MM.1S (cell line): ENCODE data around the gene GNL2.

Experiments
- DNase-seq: peaks from one replicate; pipeline ENCODE4 v3.0.0-alpha.2; 2015
- H2AFZ ChIP-seq: fragments of 300-600 bp; sonication (generic); 2 replicates; pipeline ENCODE4 v1.6.0; 2016; ENCODE audit warnings: antibody characterized with exemption, low read length
- H3F3A ChIP-seq: fragments of 300-600 bp; sonication (generic); 2 replicates; pipeline ENCODE4 v1.6.1; 2016; ENCODE audit warnings: mild to moderate bottlenecking, antibody characterized with exemption, low read length, moderate library complexity, mixed read lengths; ENCODE audit not compliant: insufficient read depth
- H3K27ac ChIP-seq: fragments of 300-600 bp; sonication (generic); 2 replicates; pipeline ENCODE4 v1.5.1; 2016; ENCODE audit warnings: mild to moderate bottlenecking, low read length
- H3K27me3 ChIP-seq: fragments of 300-600 bp; sonication (generic); replicated peaks from 2 replicates; pipeline ENCODE4 v1.6.0; 2016; ENCODE audit warnings: low read length; ENCODE audit not compliant: insufficient read depth
- H3K36me3 ChIP-seq: fragments of 300-600 bp; sonication (generic); replicated peaks from 2 replicates; pipeline ENCODE4 v1.6.1; 2016; ENCODE audit warnings: mild to moderate bottlenecking, low read length, mixed read lengths; ENCODE audit not compliant: insufficient read depth
- H3K4me1 ChIP-seq: fragments of 300-600 bp; sonication (generic); 2 replicates; pipeline ENCODE4 v1.6.1; 2016; ENCODE audit warnings: low read length, mixed read lengths
- H3K4me2 ChIP-seq: fragments of 300-600 bp; sonication (generic); 2 replicates; pipeline ENCODE4 v1.6.0; 2016; ENCODE audit warnings: low read depth, low read length
- H3K4me3 ChIP-seq: fragments of 300-600 bp; sonication (generic); 2 replicates; pipeline ENCODE4 v1.5.1; 2016; ENCODE audit warnings: low read length, mixed read lengths
- H3K79me2 ChIP-seq: fragments of 300-600 bp; sonication (generic); 2 replicates; pipeline ENCODE4 v1.6.1; 2016; ENCODE audit warnings: mixed run types, low read length, mixed read lengths
- H3K9ac ChIP-seq: fragments of 300-600 bp; sonication (generic); 2 replicates; pipeline ENCODE4 v1.6.1; 2016; ENCODE audit warnings: low read length, mixed read lengths
- H3K9me2 ChIP-seq: fragments of 300-600 bp; sonication (generic); replicated peaks from 2 replicates; pipeline ENCODE4 v1.6.1; 2016; ENCODE audit warnings: mild to moderate bottlenecking, low read length, mixed read lengths; ENCODE audit not compliant: insufficient read depth
- H3K9me3 ChIP-seq: fragments of 300-600 bp; sonication (generic); replicated peaks from 2 replicates; pipeline ENCODE4 v1.6.1; 2016; ENCODE audit warnings: mild to moderate bottlenecking, low read length, mixed read lengths; ENCODE audit not compliant: insufficient read depth
- H4K20me1 ChIP-seq: fragments of 300-600 bp; sonication (generic); 2 replicates; pipeline ENCODE4 v1.6.1; 2016; ENCODE audit warnings: mild to moderate bottlenecking, low read length, moderate library complexity, mixed read lengths; ENCODE audit not compliant: insufficient read depth
- CTCF ChIP-seq: fragments of 300-600 bp; sonication (generic); IDR thresholded peaks from 2 replicates; pipeline ENCODE4 v1.5.1; 2016; ENCODE audit warnings: antibody characterized with exemption, low read length, mixed read lengths
- EZH2 ChIP-seq: fragments of 300-600 bp; sonication (generic); optimal IDR thresholded peaks from 2 replicates; pipeline ENCODE3; 2017; ENCODE audit warnings: low read depth, mild to moderate bottlenecking, antibody characterized with exemption, low read length, mixed read lengths
- EZH2phosphoT487 ChIP-seq: fragments of 300-600 bp; sonication (generic); IDR thresholded peaks from 2 replicates; pipeline ENCODE4 v1.6.1; 2018; ENCODE audit warnings: antibody characterized with exemption, low read length

Gene GNL2

GRCh38 chr1:37574834-37575480 lies 20.8 kb downstream of the GNL2 start:
- Histone ChIP-seq H3K9ac (no peak overlapping the region), H3K4me2 (no peak overlapping the region), H2AFZ (no peak overlapping the region), H4K20me1 (no peaks in the 10 kb centered on the region), H3K79me2 (peaks cover 7% of the 10 kb centered on the region), H3K4me3 (no peak overlapping the region), H3K4me1 (peaks cover 33% of the 10 kb centered on the region), H3K9me3 (no peaks in the 10 kb centered on the region), H3K9me2 (no peaks in the 10 kb centered on the region), H3K27ac (no peak overlapping the region), H3F3A (peaks cover 30% of the 10 kb centered on the region), H3K27me3 (no peaks in the 10 kb centered on the region), H3K36me3 (peaks cover 12% of the 10 kb centered on the region; the same call in 1 of the 2 replicates)
- TF ChIP-seq CTCF = no peak
- TF ChIP-seq EZH2phosphoT487 = no peak
- TF ChIP-seq EZH2 = no peak
- DNase-seq = no peak

- peak overlapping the region; percentile 64; the same call in 1 of the 2 replicates for H3K27ac ChIP-seq
- H3K4me1 ChIP-seq = peaks cover 36% of the 10 kb centered on the region
- TF ChIP-seq CTCF (no peak), EZH2 (no peak), EZH2phosphoT487 (no peak)
- no peaks in the 10 kb centered on the region for H3K27me3 ChIP-seq
- no peaks in the 10 kb centered on the region for H4K20me1 ChIP-seq
- no peak overlapping the region for H2AFZ ChIP-seq
- H3K9me3 ChIP-seq = no peaks in the 10 kb centered on the region
- peak overlapping the region; percentile 30; the same call in 1 of the 2 replicates for H3K4me3 ChIP-seq
- peaks cover 30% of the 10 kb centered on the region for H3F3A ChIP-seq
- H3K79me2 ChIP-seq = 0 out of 2 replicates have a peak, but pooled peaks cover 5% of the 10 kb centered on the region
- H3K4me2 ChIP-seq = peak overlapping the region; percentile 62
- no peaks in the 10 kb centered on the region for H3K9me2 ChIP-seq
- peak; percentile 70 for DNase-seq
- peak overlapping the region; percentile 9; the same call in 1 of the 2 replicates for H3K9ac ChIP-seq
- peaks cover 33% of the 10 kb centered on the region; the same call in 1 of the 2 replicates for H3K36me3 ChIP-seq
Observed at GRCh38 chr1:37570528-37571334, 25.0 kb downstream of the GNL2 start.

- H3K27me3 ChIP-seq = no peaks in the 10 kb centered on the region
- peaks cover 20% of the 10 kb centered on the region for H3F3A ChIP-seq
- peaks cover 23% of the 10 kb centered on the region; the same call in 1 of the 2 replicates for H3K36me3 ChIP-seq
- H2AFZ ChIP-seq = no peak overlapping the region
- DNase-seq = no peak
- no peak overlapping the region for H3K4me2 ChIP-seq
- H3K4me3 ChIP-seq = no peak overlapping the region
- peaks cover 20% of the 10 kb centered on the region for H3K4me1 ChIP-seq
- no peak overlapping the region for H3K27ac ChIP-seq
- no peaks in the 10 kb centered on the region for H3K9me3 ChIP-seq
- H3K79me2 ChIP-seq = no peaks in the 10 kb centered on the region
- no peaks in the 10 kb centered on the region for H4K20me1 ChIP-seq
- no peak overlapping the region for H3K9ac ChIP-seq
- no peaks in the 10 kb centered on the region for H3K9me2 ChIP-seq
- TF ChIP-seq CTCF (no peak), EZH2phosphoT487 (no peak), EZH2 (no peak)
Observed at GRCh38 chr1:37567023-37567422, 28.7 kb downstream of the GNL2 start.
